Measurements from ENCODE around the gene SESTD1. TPM values are rescaled to one million over a fixed set of nuclear protein-coding genes. Genes with fewer than 3 reads are reported as not detected.
"Not testable (repeated sequence)": the region's sequence is repeated elsewhere in the genome, so short reads cannot be mapped to it uniquely, and the experiment has no call there.

Gene SESTD1
- total RNA-seq, 1 donor from 2014 or later: 36.7 TPM

- DNase-seq: peak; percentile 30
These were observed 27.3 kb downstream of the SESTD1 start for GRCh38 chr2:179237209-179237946.

DNA sequence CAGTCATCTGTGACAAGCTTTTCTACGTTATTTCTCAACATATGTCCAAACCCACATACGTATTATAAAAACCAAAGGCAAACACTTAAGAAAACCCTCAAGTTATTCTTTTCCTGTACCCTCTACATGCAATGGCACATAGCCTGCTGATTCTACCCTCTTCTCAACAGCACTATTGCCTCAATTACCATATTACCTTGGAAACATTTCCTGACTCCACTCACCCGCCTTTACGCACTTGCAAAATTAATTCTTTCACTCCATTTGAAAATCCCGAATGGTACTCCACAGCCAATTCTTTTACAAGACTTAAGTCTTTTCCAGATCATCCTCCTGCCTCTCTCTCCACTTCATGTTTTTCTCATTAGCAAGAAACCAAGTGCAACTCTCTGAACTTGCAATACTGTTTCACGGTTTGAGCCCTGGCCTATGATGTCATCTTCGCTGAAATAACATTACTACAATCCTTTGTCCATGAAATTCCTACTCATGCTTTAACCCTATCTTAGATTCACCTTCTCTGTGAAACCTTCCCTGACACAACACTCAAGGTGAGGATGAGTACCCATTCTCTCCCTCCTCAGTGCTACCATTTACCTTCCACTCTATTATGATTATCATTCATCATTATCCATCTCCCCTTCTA, 29.0 kb downstream of the SESTD1 start:
- DNase-seq: peak; percentile 60

- no peak for DNase-seq
These were observed 29.9 kb downstream of the SESTD1 start for GRCh38 chr2:179234658-179235240.

DNA sequence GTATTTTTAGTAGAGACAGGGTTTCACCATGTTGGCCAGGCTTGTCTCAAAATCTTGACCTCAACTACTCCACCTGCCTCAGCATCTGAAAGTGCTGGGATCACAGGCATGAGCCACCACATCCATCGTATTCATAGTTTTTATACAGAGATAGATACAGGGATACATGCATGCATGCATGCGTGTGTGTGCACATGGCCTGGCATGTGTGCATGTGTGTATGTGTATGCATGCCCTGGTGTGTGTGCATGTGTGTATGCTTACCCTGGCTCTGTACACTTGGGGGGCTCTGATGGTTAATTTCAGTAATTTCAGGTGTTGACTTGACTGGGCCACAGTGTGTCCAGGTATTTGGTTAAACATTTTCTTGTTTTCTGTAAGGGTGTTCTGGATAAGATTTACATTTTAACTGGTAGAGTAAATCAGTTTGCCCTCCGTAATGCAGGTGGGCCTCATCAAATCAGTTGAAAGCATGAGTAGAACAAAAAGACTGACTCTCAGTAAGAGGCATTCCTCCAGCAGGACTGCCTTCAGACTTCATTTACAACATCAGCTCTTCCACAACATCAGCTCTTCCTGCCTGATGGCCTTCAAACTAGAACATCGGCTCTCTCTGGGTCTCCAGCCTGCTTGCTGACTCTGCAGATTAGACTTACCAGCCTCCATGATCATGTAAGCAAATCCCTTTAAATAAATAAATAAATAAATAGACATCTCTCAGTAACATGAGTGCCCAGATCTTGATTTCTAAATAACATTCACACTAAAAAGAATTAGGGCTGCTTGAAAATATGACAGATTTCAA, 30.8 kb downstream of the SESTD1 start:
- no peak for DNase-seq

GRCh38 chr2:179233083-179233490, 31.5 kb downstream of the SESTD1 start:
- no peak for DNase-seq

- DNase-seq: no peak
These were observed 37.7 kb downstream of the SESTD1 start for GRCh38 chr2:179226961-179227259.

DNA sequence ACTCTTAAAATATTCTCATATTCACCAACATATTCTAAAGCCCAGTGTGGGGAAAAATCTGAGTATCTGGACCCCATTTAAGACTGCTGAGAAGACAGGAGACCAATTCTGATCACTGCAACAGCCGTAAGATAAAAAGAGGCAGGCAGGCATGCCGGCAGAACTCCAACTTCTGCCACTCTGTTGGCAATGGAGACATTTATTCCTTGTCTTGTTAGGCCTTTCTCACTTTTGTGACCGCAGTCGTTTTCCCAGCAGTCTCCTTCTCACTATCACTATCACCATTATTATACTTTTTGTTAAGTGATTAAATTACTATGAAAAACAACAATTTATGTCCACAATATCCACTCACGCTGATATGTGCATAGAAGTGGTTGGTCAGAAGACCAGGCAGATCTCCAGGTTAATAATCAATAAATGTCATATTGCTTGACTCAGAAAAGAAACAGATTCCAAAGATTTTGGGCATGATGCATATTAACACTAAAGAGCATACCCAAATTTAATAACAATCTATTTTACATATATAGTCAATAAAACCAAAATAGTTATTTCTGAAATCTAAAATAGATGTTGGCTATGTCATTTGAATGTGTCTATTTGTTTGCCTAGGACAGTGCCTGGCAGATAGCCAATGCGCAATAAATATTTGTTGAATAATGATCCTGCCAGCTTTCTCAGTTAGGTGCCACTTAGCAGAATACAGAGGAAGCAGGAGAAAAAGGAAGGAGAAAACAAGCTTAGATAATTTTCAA, 38.2 kb downstream of the SESTD1 start:
- no peak for DNase-seq

DNA sequence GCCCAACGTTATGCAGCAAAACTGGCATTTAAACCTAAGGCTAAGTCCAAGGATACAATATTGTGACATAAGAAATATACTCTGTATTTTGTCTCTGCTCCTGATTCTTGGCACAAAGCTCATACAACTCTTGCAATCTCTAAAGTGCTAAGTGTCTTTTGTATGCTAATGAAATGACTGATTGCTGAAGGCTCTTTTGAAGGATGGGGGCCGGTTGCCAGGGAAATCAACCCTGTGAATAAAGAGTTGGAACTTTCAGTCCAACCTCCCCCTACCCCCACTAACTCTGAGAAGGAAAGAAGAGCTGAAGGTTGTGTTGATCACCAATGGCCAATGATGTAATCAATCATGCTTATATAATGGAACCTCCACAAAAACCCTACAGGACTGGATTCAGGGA, 40.3 kb downstream of the SESTD1 start:
- no peak for DNase-seq

DNA sequence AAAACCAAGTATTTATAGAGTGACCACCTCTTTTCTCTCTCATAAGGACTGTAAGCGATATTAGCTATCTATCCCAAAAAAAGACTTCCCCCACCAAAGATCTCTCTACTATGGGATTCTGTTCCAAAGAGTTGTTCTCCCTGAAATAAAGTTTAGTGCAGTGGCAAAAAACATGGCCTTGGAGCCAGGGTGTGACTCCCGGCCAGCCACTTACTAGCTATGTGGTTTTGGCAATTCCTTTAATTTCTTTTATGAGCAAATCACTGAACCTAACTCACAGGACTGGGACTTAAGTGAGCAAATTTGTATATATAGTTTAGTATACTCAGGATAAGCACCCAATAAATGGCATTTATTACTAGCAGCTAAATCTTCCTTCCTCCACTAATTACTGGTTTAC, 42.6 kb downstream of the SESTD1 start:
- DNase-seq: no peak

DNA sequence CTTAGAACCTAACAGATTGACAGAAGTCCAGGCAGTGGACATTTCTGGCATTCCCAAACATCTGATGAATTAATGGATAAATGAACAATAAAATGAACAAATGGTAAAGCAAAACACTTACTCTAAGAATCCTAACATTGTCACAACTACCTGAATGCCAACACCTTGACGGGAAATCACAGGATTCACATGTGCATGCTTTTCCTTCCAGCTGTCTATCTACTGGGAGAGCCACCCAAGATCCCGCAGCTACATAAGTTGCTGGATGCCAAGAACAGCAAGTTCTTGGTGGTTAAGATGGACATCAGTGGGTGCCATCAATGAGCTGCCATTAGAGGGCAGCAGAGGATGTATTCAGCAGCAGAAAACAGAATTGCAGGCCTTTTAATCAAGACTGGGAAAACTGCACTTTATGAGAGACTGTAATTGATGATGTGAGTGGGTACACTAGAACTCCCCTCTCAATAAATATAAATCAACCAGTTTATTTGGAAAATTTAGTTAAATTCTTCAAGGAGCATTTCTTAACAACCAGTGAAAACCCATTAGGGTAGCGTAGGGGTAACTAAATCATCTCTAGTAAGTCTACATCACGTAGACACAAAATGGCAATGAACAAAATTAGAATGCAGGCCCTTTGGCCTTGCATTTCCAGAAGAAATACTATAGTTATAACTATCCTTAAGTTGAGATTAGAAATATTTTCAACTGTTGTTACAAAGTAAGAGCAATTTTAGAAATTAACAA, 45.6 kb downstream of the SESTD1 start:
- DNase-seq: peak; percentile 84

DNA sequence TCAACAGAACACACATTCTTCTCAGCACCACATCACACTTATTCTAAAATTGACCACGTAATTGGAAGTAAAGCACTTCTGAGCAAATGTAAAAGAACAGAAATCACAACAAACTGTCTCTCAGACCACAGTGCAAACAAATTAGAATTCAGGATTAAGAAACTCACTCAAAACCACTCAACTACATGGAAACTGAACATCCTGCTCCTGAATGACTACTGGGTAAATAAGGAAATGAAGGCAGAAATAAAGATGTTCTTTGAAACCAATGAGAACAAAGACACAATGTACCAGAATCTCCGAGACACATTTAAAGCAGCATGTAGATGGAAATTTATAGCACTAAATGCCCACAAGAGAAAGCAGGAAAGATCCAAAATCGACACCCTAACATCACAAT, 50.0 kb downstream of the SESTD1 start:
- not testable (repeated sequence) for DNase-seq

DNA sequence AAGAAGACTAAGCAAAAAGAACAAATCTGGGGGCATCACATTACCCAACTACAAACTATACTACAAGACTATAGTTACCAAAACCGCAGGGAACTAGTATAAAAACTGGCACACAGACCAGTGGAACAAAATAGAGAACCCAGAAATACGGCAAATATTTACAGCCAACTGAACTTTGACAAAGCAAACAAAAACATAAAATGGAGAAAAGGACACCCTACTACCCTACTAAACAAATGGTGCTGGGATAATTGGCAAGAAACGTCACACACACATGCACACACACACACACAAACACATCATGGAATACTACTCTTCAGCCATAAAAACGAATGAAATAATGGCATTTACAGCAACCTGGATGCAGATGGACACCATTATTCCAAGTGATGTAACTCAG, 53.3 kb downstream of the SESTD1 start:
- no peak for DNase-seq

- DNase-seq: not testable (repeated sequence)
These were observed 56.4 kb downstream of the SESTD1 start for GRCh38 chr2:179208277-179208676.

DNA sequence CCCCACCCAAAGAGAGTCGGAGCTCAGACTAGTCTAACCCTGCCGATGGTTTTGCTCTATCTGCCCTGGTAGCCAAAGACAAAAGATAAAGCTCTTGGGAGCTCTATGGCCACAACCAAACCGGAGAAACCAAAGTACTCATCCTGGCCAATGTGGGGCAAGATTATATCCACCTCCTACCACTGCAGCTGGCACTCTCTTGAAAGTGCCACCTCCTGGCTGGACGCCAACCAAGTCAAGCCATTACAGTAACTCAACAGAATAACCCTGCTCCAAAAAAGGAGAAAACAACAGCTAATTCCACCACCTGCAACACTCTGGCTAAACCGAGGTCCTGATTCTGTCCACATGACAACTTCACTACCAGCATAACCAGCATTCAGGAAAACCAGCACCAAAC, 57.6 kb downstream of the SESTD1 start:
- no peak for DNase-seq

- DNase-seq: no peak
These were observed 62.8 kb downstream of the SESTD1 start for GRCh38 chr2:179201869-179202268.

GRCh38 chr2:179195926-179196590, 68.6 kb downstream of the SESTD1 start:
- DNase-seq: not testable (repeated sequence)

DNA sequence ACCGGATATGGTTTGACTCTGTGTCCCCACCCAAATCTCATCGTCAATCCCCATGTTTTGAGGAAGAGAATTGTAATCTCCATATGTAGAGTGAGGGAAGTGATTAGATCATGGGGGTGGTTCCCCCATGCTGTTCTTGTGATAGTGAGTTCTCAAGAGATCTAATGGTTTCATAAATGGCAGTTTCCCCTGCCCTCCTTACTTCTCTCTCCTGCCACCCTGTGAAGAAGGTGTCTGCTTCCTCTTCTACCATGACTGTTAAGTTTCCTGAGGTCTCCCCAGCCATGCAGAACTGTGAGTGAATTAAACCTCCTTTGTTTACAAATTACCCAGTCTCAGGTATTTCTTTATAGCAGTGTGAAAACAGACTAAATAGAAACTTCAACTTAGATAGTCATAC, 69.5 kb downstream of the SESTD1 start:
- no peak for DNase-seq

DNA sequence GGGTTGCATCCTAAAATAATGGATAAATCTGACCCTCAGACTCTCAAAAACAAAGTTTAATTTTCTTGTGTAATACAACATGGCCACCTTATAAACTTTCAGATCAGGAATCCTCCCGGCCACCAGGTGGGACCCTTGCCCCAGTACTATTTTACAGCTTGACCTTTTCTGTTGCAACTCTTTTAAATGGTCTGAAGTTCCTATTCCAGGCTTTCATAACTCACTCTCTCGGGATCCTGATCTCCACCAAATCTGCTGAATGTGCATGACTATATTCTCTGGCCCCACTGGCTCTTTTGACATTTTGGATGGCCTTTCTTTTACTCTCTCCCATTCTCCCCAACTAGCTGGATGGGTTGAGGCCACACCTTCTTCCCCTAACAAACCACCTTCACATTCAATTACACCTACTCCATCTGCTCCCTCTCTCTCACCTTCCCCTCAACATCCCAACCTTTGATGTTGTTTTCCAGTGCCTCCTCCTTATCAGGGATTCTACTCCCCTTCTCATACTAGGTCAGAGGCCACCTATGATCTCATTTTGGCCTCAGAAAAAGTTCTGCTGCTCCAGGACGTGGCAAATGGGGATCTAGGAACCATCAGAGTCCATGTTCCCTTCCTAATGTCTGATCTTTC, 70.8 kb downstream of the SESTD1 start:
- DNase-seq: no peak

- no peak for DNase-seq
These were observed 73.5 kb downstream of the SESTD1 start for GRCh38 chr2:179191110-179191509.

- DNase-seq: no peak
These were observed 78.5 kb downstream of the SESTD1 start for GRCh38 chr2:179186126-179186525.
